ENCODE results near the gene BRMS1.

BRMS1 gene

GRCh38 chr11:66336234-66337102 is 8.4 kb downstream of the BRMS1 start, which contains the start of gene RIN1:
Gene RIN1 (minus strand): TSS chr11:66336434. CDS start chr11:66336402, 32 bp downstream.
- DNase-seq = peak; percentile 55 to 64

- no peak for DNase-seq
These were observed 9.2 kb downstream of the BRMS1 start for GRCh38 chr11:66335531-66336233.

DNA sequence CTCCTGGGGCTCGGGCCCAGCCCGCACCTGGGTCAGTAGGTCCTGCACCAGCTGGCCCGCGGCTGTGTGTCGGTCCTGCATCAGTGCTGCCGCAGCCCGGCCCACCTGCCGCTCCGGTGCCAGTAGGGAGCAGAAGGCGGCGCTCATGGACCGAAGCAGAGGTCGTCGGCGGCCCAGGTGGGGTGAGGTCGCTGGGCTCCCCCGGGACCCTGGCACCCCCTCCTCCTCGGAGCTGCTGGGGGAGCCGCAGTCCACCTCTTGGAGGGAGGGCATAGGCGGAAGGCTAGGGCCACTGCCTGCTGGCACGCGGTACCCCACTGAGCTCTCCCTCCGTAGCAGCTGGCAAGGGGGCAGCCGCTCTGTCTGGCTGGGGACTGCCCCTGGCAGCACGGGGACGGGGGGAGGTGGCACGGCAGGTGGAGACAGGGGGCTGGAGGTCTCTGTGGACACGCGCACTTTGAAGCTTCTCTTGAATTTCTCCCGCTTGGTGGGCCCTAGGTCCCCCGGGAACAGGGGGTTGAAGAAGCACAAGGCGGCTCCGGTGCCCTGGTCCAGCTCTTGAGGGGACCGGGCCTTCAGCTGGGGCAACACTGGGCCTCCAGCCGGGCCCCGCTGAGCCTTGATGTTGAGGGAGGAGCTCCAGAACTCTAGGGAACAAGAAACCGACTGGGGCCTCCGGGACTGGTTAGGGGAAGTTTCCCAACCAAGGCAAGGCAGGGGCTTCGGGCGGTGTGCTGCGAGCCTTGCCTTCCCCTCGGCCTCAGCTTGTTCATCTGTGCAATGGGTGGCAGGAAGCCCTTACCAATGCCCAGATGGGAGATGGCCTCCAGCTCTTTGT is 10.1 kb downstream of the BRMS1 start:
- peak in 1 of 2 donors; percentile 25 for DNase-seq

DNA sequence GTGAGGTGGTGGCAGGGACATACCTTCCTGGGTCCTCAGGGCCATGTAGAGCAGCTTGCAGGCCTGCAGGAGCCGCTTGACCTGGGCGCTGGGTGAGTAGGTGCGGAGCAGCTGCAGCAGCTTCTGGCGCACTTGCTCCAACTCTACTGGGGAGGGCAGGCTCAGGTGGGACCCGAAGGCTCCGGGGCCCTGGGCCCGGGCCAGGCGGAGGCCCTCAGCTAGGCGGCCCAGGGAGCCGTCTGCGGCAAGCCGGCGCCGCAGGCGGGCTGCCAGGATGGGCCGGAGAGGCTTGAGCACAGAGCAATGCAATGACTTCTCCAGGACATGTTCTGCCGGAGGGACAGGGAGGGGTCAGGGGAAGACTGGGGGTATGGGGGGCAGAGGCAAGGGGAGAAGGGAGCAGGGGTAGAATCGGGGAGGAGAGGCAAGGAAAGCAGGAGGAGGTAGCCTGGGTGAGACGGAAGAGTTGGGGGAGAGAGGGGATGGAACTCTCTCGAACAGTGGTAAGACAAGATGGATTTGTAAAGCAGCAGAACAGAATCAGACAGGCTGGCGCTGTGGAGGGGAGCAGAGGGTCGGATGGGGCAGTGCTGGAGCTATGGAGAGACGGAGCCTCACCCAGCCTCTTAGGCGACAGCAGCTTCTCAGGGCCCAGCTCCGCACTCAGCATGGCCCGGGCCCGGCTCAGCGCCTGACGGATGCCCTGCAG is 10.9 kb downstream of the BRMS1 start:
- no peak for DNase-seq

GRCh38 chr11:66333220-66333877 is 11.6 kb downstream of the BRMS1 start:
- DNase-seq = no peak

- DNase-seq = no peak
These were observed 12.3 kb downstream of the BRMS1 start for GRCh38 chr11:66332371-66333219.

DNA sequence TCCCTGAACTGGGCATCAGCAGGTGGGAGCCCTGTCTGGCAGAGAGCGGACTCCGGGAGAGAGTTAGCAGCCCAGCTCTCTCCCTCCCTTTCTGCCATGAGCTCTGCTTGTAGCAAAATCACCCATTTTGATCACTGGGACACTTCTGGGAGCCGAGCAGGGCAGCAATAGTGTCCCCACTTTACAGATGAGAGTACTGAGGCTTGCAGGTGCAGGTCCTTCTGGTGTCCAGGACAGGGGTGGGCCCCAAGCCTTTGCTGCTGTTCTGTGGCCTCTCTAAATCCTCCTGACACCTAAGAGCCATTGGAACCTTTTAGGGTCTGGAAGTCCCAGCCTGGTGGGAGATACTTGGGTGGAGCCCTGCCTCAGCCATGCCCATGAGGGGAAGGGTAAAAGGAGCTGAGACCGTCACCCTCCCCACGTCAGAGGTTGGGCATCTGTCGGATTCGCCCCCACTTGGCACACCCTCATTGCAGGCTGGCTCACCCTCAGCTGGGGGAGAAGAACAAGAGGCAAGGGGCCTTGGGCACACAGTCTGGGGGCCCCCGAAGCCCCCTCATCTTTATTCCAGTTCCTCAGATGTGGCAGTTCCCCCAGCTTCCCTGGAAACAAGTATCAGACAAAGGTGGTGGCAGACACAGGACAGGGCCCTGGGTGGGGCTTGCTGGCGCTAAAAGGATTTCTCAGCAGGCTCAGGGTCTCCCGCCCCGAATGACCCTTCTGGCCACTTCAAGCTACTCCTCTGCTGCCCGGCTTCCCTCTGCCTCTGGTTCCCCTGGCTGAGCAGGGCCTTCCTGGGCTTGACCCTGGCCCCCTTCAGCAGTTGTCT is 13.1 kb downstream of the BRMS1 start:
- no peak for DNase-seq

DNA sequence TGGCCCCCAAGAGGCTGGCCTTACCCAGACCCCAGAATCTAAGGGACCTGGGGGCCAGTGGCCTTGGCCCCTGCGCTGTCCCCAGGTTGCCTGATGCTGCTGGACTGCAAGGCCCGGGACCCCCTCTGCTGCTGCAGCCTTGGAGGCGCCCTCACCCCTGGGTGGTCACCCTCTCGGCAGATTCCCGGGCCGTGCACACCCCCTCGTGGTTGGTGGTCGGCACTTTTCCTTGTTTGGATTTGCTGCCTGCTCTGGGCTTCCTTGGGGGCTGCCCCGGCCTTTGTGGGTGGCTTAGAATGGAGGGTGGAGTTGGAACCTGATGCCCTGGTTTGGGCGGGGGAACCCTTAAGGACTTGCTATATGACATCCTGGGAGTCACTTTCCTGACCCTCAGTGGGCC is 14.0 kb downstream of the BRMS1 start:
- no peak for DNase-seq

DNA sequence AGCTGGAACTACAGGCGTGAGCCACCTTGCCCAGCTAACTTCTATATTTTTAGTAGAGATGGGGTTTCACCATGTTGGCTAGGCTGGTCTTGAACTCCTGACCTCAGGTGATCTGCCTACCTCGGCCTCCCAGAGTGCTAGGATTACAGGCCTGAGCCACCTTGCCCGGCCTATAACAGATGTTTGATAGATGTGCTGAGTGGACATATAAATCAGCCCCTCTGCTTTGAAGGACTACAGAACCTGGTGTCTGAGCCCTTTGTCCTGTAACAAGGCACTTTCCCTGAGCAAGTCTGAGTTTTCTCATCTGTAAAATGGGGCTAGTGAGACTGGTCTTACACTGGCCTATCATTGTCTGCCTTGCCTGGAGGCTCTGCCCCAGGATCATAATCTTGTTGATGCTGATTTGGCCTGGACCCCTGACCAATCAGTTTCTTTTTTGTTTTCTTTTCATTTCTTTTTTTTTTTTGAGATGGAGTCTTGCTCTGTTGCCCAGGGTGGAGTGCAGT is 15.7 kb downstream of the BRMS1 start:
- no peak for DNase-seq

DNA sequence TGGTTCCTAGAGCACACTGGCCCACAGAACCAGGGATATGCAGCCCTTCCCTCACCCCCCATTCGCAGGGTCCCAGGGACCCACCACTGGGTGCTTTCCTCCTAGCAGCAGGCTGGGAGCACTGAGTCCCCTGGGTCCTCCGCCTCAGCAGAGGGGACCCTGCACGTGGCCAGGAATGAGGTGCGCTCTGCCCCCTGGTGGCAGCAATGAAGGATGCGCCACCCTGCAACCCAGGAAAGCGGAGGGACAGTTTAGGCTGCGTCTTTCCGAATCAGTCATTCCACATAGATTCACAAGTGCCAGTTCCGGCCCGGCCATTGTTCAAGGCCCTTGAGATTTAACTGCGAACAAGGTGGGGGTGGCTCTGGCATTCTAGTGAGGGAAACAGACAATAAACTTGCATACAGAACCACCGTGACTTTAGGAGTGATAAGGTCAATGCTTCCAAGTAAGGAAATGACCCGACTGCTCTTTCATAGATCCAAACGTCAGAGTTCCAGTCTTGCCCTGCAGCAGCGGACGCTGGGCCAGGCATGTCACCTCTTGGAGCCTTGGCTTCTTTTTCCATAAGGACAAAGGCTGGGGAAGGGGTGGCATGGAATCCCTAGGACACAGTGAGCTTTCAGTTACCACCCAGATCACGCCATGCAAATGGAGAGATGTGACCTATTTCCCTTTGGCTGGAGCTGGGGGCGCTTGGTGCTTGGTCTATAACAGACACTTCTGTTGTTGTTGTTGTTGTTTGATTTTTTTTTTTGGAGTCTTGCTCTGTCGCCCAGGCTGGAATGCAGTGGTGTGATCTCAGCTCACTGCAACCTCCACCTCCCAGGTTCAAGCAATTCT is 16.4 kb downstream of the BRMS1 start:
- DNase-seq = peak; percentile 85

- peak; percentile 60 to 71 for DNase-seq
These were observed 16.9 kb downstream of the BRMS1 start for GRCh38 chr11:66328031-66328301.

DNA sequence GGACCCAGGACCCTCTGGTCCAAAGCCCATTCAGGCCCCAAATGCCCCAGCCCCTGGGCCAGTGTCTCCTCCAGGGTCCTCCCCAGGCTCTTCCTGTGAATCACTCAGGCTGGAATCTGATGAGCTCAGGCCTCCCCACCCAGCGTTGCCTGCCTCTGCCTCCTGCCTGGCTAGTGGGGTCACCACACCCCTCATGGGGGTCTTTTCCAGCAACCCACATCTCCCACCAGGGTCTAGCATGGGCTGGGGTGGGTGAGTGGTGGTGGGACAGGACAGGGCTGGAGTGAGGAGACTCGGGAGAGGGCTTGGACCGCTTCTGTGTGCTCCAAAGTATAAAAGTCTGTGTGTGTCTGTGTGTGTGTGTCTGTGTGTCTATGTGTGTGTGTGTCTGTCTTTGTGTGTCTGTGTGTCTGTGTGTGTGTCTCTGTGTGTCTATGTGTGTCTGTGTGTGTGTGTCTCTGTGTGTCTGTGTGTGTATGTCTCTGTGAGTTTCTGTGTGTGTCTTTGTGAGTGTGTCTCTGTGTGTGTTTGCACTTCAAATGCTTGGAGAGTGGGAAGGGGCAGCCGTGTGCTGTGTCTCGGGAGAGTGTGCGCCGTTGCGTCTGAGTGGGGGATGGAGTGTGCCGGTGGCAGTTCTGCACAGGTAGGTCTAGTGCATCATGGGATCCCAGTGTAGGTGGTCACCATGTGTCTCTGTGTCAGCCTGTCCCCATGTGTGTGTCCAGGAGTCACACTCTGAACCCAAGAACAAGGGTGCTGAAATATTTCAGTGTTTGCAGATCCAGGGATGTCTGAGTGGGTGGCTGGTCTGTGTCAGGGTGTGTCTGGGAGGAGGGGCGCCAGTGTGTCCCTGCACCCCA is 17.5 kb downstream of the BRMS1 start:
- DNase-seq = no peak

GRCh38 chr11:66326261-66327111 is 18.4 kb downstream of the BRMS1 start:
- peak; percentile 34 to 35 for DNase-seq

- no peak for DNase-seq
These were observed 19.6 kb downstream of the BRMS1 start for GRCh38 chr11:66325263-66325671.

- no peak for DNase-seq
These were observed 20.2 kb downstream of the BRMS1 start for GRCh38 chr11:66324664-66325063.

- DNase-seq = no peak
These were observed 21.2 kb downstream of the BRMS1 start for GRCh38 chr11:66323684-66324083.

All from CD4-positive, alpha-beta T cell treated with Interleukin-4 for 1 hour (primary cell).